Caco-2 (cell line): Measurements from ENCODE around the gene PXT1. TPM values are rescaled to one million over a fixed set of nuclear protein-coding genes. Genes with fewer than 3 reads are reported as not detected.

Experiments used
- BruUV-seq: library from RNA; stranded (reverse); fragments of 400-500 nt; replicated peaks from 2 replicates; lab custom pipeline; 2021; lab: Mats Ljungman, UMichigan
- CTCF ChIA-PET: fragments of 300-600 bp; sonication (Branson Sonifier 250); formaldehyde crosslinking; loops from one replicate; lab custom pipeline; 2022; ENCODE audit warnings: antibody characterized with exemption; lab: Charles Lee
- POLR2A ChIA-PET: fragments of 300-600 bp; sonication (Branson Sonifier 250); formaldehyde crosslinking; loops from one replicate; lab custom pipeline; 2022; ENCODE audit warnings: antibody characterized with exemption; lab: Charles Lee
- DNase-seq, 2 experiments: peaks; one replicate each; pipeline versions ENCODE4 v3.0.0 to v3.0.0-alpha.2; 2020 to 2022
- H3K27me3 ChIP-seq: replicated peaks from 2 replicates; pipeline ENCODE4 v1.6.0; 2011; ENCODE audit warnings: low read length; ENCODE audit not compliant: control insufficient read depth, insufficient read depth
- H3K36me3 ChIP-seq: 2 replicates; pipeline ENCODE4 v1.5.1; 2011; ENCODE audit warnings: low read length; ENCODE audit not compliant: control insufficient read depth, insufficient read depth
- H3K4me1 ChIP-seq: fragments of 250-450 bp; sonication (Bioruptor Pico); 2 replicates; pipeline ENCODE4 v1.5.1; 2020; ENCODE audit warnings: mild to moderate bottlenecking
- H3K4me3 ChIP-seq: 2 replicates; pipeline ENCODE4 v1.5.1; 2011; ENCODE audit warnings: low read depth, mild to moderate bottlenecking, control low read depth, low read length
- H3K9me3 ChIP-seq: fragments of 250-450 bp; sonication (Bioruptor Pico); 2 replicates; pipeline ENCODE4 v1.5.1; 2020; ENCODE audit warnings: mild to moderate bottlenecking, moderate library complexity
- H3K27ac Mint-ChIP-seq: one replicate; pipeline ENCODE4 v1.8.0; 2022; ENCODE audit warnings: mixed read lengths; ENCODE audit not compliant: unreplicated experiment
- H3K27me3 Mint-ChIP-seq: one replicate; pipeline ENCODE4 v1.8.0; 2022; ENCODE audit warnings: mixed read lengths; ENCODE audit not compliant: insufficient read depth, unreplicated experiment
- H3K36me3 Mint-ChIP-seq: one replicate; pipeline ENCODE4 v1.8.0; 2022; ENCODE audit warnings: mild to moderate bottlenecking, mixed read lengths; ENCODE audit not compliant: insufficient read depth, unreplicated experiment
- H3K4me1 Mint-ChIP-seq: one replicate; pipeline ENCODE4 v1.8.0; 2022; ENCODE audit warnings: low read depth, mixed read lengths; ENCODE audit not compliant: unreplicated experiment
- H3K4me3 Mint-ChIP-seq: one replicate; pipeline ENCODE4 v1.8.0; 2022; ENCODE audit warnings: mild to moderate bottlenecking, moderate library complexity, mixed read lengths; ENCODE audit not compliant: unreplicated experiment
- H3K9me3 Mint-ChIP-seq: one replicate; pipeline ENCODE4 v1.8.0; 2022; ENCODE audit warnings: mixed read lengths; ENCODE audit not compliant: unreplicated experiment
- intact Hi-C: fragments of 100-400 bp; cut with micrococcal nuclease; formaldehyde crosslinking; loops from one replicate; pipeline ENCODE4 v1.10.0; 2022; ENCODE audit not compliant: unreplicated experiment
- total RNA-seq: library from RNA; stranded (reverse); gene quantifications from 2 replicates; pipeline ENCODE4 v1.2.3, GENCODE V29; 2022
- TF ChIP-seq, protein P1 (sequence below), 2 experiments: fragments of 200-600 bp in 1 of 2; IDR thresholded peaks; 1 replicate in 1 of 2; 2 replicates in 1 of 2; pipeline versions ENCODE4 v1.5.1 to v1.8.0; 2011 to 2022; ENCODE audit warnings: antibody characterized with exemption in 1 of 2, control low read depth in 1 of 2, inconsistent platforms in 1 of 2, low read depth in 1 of 2, low read length in 1 of 2, mild to moderate bottlenecking in 1 of 2, moderate library complexity in 1 of 2; ENCODE audit not compliant: insufficient read depth in 1 of 2, severe bottlenecking in 1 of 2, unreplicated experiment in 1 of 2

PXT1 gene
- total RNA-seq, 1 experiment from 2014 or later: not detected

DNA sequence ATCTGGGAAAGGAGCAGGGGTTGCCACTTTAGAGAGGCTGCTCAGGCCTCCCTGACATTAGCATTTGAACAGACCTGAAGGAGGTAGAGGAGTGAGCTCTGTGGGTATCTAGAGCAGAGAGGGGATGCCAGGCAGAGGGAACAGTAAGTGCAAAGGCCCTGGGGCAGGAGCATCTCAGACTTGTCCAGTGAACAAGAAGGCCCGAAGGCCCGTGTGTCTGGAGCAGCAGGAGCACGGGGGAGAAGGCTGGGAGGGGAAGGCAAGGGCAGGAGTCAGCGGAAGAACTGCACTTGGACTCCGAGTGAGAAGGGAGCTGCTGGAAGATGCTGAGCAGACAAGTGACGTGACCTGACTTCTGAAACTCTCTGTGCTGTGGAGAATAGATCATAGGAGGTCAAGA, 70.6 kb downstream of the PXT1 start:
- Mint-ChIP-seq H3K36me3 (no peaks in the 10 kb centered on the region), H3K4me3 (no peak overlapping the region), H3K9me3 (no peaks in the 10 kb centered on the region), H3K4me1 (peaks cover 7% of the 10 kb centered on the region), H3K27me3 (peaks cover 5% of the 10 kb centered on the region), H3K27ac (no peak overlapping the region)
- no peaks in the 10 kb centered on the region for H3K27me3 ChIP-seq
- TF ChIP-seq, protein P1, sequence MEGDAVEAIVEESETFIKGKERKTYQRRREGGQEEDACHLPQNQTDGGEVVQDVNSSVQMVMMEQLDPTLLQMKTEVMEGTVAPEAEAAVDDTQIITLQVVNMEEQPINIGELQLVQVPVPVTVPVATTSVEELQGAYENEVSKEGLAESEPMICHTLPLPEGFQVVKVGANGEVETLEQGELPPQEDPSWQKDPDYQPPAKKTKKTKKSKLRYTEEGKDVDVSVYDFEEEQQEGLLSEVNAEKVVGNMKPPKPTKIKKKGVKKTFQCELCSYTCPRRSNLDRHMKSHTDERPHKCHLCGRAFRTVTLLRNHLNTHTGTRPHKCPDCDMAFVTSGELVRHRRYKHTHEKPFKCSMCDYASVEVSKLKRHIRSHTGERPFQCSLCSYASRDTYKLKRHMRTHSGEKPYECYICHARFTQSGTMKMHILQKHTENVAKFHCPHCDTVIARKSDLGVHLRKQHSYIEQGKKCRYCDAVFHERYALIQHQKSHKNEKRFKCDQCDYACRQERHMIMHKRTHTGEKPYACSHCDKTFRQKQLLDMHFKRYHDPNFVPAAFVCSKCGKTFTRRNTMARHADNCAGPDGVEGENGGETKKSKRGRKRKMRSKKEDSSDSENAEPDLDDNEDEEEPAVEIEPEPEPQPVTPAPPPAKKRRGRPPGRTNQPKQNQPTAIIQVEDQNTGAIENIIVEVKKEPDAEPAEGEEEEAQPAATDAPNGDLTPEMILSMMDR (IDR thresholded peaks at IDR 0.05; ENCODE audit: insufficient read depth in 1 of 2, low read depth in 1 of 2, low read length in 1 of 2, severe bottlenecking in 1 of 2, unreplicated experiment in 1 of 2): no peak
- no TSS peak for BruUV-seq
- H3K9me3 ChIP-seq: no peaks in the 10 kb centered on the region
- no peak overlapping the region for H3K4me3 ChIP-seq
- H3K36me3 ChIP-seq: no peaks in the 10 kb centered on the region
- no peak for DNase-seq
- H3K4me1 ChIP-seq: no peaks in the 10 kb centered on the region
- ChIA-PET POLR2A (no interaction called here), CTCF (no interaction called here)
- intact Hi-C loops: no loop called here

DNA sequence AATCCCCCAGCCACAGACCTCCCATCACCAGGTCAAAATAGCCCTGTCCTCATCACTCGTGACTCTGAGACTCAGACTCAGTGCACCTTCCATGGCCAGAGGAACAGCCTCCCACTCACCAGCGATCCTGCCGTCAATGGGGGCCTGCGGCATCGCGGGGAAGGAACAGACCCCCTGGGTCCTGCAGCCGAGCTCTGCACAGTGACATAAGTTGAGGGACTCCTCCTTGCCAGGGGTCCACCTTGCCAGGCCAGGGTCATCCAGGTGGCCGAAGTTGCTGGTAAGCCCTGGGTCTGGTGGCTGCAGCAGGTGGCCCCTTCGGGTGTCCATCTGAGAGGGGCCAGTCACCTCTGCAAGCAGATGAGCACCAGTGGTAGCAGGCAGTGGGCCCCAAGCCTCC, 71.4 kb downstream of the PXT1 start:
- no peaks in the 10 kb centered on the region for H3K9me3 ChIP-seq
- Mint-ChIP-seq H3K4me3 (no peak overlapping the region), H3K36me3 (no peaks in the 10 kb centered on the region), H3K27ac (no peak overlapping the region), H3K4me1 (peaks cover 7% of the 10 kb centered on the region), H3K9me3 (no peaks in the 10 kb centered on the region), H3K27me3 (peaks cover 5% of the 10 kb centered on the region)
- no peak overlapping the region for H3K4me3 ChIP-seq
- H3K36me3 ChIP-seq: no peaks in the 10 kb centered on the region
- DNase-seq: no peak
- no TSS peak for BruUV-seq
- ChIA-PET POLR2A (no interaction called here), CTCF (no interaction called here)
- no peaks in the 10 kb centered on the region for H3K27me3 ChIP-seq
- TF ChIP-seq, protein P1 (IDR thresholded peaks at IDR 0.05; ENCODE audit: insufficient read depth in 1 of 2, low read depth in 1 of 2, low read length in 1 of 2, severe bottlenecking in 1 of 2, unreplicated experiment in 1 of 2): no peak
- H3K4me1 ChIP-seq: no peaks in the 10 kb centered on the region
- intact Hi-C loops: no loop called here

DNA sequence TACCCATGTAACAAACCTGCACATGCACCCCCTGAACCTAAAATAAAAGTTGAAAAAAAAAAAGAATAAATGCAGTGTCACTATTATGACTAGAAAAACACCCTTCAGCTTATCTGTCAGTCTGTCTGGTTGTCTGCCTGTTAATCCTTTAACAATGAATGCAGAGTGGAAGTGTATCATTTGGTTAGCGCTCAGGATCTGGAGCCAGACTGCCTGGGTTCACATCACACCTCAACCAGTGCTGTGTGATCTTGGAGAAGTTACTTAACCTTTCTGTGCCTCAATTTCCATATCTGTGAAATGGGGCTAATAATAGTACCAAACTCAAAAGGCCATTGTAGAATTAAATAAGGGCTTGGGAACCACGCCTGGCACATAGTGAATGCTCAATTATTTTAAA, 72.0 kb downstream of the PXT1 start:
- TF ChIP-seq, protein P1 (IDR thresholded peaks at IDR 0.05; ENCODE audit: insufficient read depth in 1 of 2, low read depth in 1 of 2, low read length in 1 of 2, severe bottlenecking in 1 of 2, unreplicated experiment in 1 of 2): no peak
- Histone ChIP-seq H3K4me3 (no peak overlapping the region), H3K36me3 (no peaks in the 10 kb centered on the region), H3K27me3 (no peaks in the 10 kb centered on the region), H3K4me1 (no peaks in the 10 kb centered on the region), H3K9me3 (no peaks in the 10 kb centered on the region)
- Mint-ChIP-seq H3K36me3 (no peaks in the 10 kb centered on the region), H3K4me1 (peaks cover 7% of the 10 kb centered on the region), H3K27me3 (peaks cover 5% of the 10 kb centered on the region), H3K9me3 (no peaks in the 10 kb centered on the region), H3K4me3 (no peak overlapping the region), H3K27ac (no peak overlapping the region)
- ChIA-PET CTCF (no interaction called here), POLR2A (no interaction called here)
- no peak for DNase-seq
- intact Hi-C loops: no loop called here
- BruUV-seq: no TSS peak
